A673 (cell line): Measurements from ENCODE around the gene ZKSCAN3. TPM values are rescaled to one million over a fixed set of nuclear protein-coding genes. Genes with fewer than 3 reads are reported as not detected.

Experiments used
- BruUV-seq: library from RNA; stranded (reverse); fragments of 400-500 nt; replicated peaks from 2 replicates; lab custom pipeline; 2021; lab: Mats Ljungman, UMichigan
- CTCF ChIA-PET: fragments of 300-600 bp; sonication (Branson Sonifier 250); formaldehyde crosslinking; loops from one replicate; lab custom pipeline; 2022; ENCODE audit warnings: antibody characterized with exemption; lab: Charles Lee
- POLR2A ChIA-PET: fragments of 300-600 bp; sonication (Branson Sonifier 250); formaldehyde crosslinking; loops from one replicate; lab custom pipeline; 2022; ENCODE audit warnings: antibody characterized with exemption; ENCODE audit not compliant: low non-redundant PET; lab: Charles Lee
- DNase-seq: peaks from one replicate; pipeline ENCODE4 v3.0.0-alpha.2; 2015; ENCODE audit warnings: low spot score
- H3K27ac ChIP-seq: fragments of 200-600 bp; sonication (generic); 2 replicates; pipeline ENCODE4 v1.5.1; 2016; ENCODE audit warnings: mixed run types, low read depth, mild to moderate bottlenecking, mixed read lengths, antibody characterized with exemption, low read length; ENCODE audit not compliant: poor library complexity, severe bottlenecking
- H3K27me3 ChIP-seq: fragments of 200-600 bp; sonication (generic); replicated peaks from 2 replicates; pipeline ENCODE4 v1.6.1; 2017; ENCODE audit warnings: mixed run types, low read depth, mild to moderate bottlenecking, mixed read lengths, antibody characterized with exemption, low read length; ENCODE audit not compliant: insufficient read depth, poor library complexity
- H3K36me3 ChIP-seq: fragments of 200-600 bp; sonication (generic); 2 replicates; pipeline ENCODE4 v1.6.1; 2016; ENCODE audit warnings: mixed run types, mild to moderate bottlenecking, mixed read lengths, antibody characterized with exemption, low read length; ENCODE audit not compliant: insufficient read depth, poor library complexity, severe bottlenecking
- H3K4me1 ChIP-seq: fragments of 200-600 bp; sonication (generic); 2 replicates; pipeline ENCODE4 v1.6.1; 2017; ENCODE audit warnings: mixed run types, mild to moderate bottlenecking, mixed read lengths, antibody characterized with exemption, low read length; ENCODE audit not compliant: insufficient read depth, poor library complexity, severe bottlenecking
- H3K4me3 ChIP-seq: fragments of 200-600 bp; sonication (generic); 2 replicates; pipeline ENCODE4 v1.5.1; 2016; ENCODE audit warnings: low read depth, mixed run types, mild to moderate bottlenecking, mixed read lengths, low read length; ENCODE audit not compliant: poor library complexity, severe bottlenecking
- H3K9me3 ChIP-seq: fragments of 200-600 bp; sonication (generic); 2 replicates; pipeline ENCODE4 v1.6.1; 2016; ENCODE audit warnings: mixed run types, low read depth, mild to moderate bottlenecking, mixed read lengths, antibody characterized with exemption, low read length; ENCODE audit not compliant: poor library complexity, severe bottlenecking
- CTCF ChIP-seq: fragments of 300-800, 200-600 bp; sonication (generic); conservative IDR thresholded peaks from 2 replicates; pipeline ENCODE4 v1.5.1; 2017; ENCODE audit warnings: low read depth, mild to moderate bottlenecking, antibody characterized with exemption, low read length, moderate library complexity, mixed read lengths
- EZH2 ChIP-seq: fragments of 200-600 bp; sonication (generic); IDR thresholded peaks from 2 replicates; pipeline ENCODE4 v1.6.1; 2017; ENCODE audit warnings: borderline replicate concordance, low read depth, mild to moderate bottlenecking, mixed read lengths, antibody characterized with exemption, low read length; ENCODE audit not compliant: poor library complexity, severe bottlenecking
- intact Hi-C: fragments of 100-400 bp; cut with micrococcal nuclease; formaldehyde crosslinking; loops from one replicate; pipeline ENCODE4 v1.10.0; 2022; ENCODE audit not compliant: unreplicated experiment
- total RNA-seq: library from RNA; stranded (reverse); gene quantifications from 2 replicates; pipeline ENCODE4 v1.2.3, GENCODE V29; 2021

The ZKSCAN3 gene
- total RNA-seq, 1 experiment from 2014 or later: 8.7 TPM

GRCh38 chr6:28408076-28408802 lies 58.5 kb downstream of the ZKSCAN3 start:
- no peak for DNase-seq
- no peaks in the 10 kb centered on the region for H3K36me3 ChIP-seq
- CTCF ChIA-PET: no interaction called here
- POLR2A ChIA-PET: no interaction called here
- no TSS peak for BruUV-seq
- no peaks in the 10 kb centered on the region for H3K4me1 ChIP-seq
- no peaks in the 10 kb centered on the region for H3K27me3 ChIP-seq
- H3K27ac ChIP-seq: no peak overlapping the region
- intact Hi-C loops: no loop called here
- H3K4me3 ChIP-seq: no peak overlapping the region
- TF ChIP-seq EZH2: no peak
- TF ChIP-seq CTCF: no peak
- H3K9me3 ChIP-seq: no peaks in the 10 kb centered on the region

GRCh38 chr6:28410767-28411166 lies 61.0 kb downstream of the ZKSCAN3 start:
- H3K27ac ChIP-seq: no peak overlapping the region
- intact Hi-C loops: no loop called here
- no peak for DNase-seq
- H3K27me3 ChIP-seq: no peaks in the 10 kb centered on the region
- H3K9me3 ChIP-seq: no peaks in the 10 kb centered on the region
- no peaks in the 10 kb centered on the region for H3K36me3 ChIP-seq
- ChIA-PET POLR2A (no interaction called here), CTCF (no interaction called here)
- no peak for TF ChIP-seq EZH2
- TF ChIP-seq CTCF: no peak
- H3K4me1 ChIP-seq: no peaks in the 10 kb centered on the region
- H3K4me3 ChIP-seq: no peak overlapping the region
- no TSS peak for BruUV-seq

GRCh38 chr6:28413681-28414080 lies 63.9 kb downstream of the ZKSCAN3 start:
- no TSS peak for BruUV-seq
- H3K36me3 ChIP-seq: no peaks in the 10 kb centered on the region
- H3K9me3 ChIP-seq: no peaks in the 10 kb centered on the region
- ChIA-PET CTCF (no interaction called here), POLR2A (no interaction called here)
- H3K27ac ChIP-seq: no peak overlapping the region
- TF ChIP-seq CTCF (no peak), EZH2 (no peak)
- no peak for DNase-seq
- H3K4me1 ChIP-seq: no peaks in the 10 kb centered on the region
- intact Hi-C loops: no loop called here
- H3K27me3 ChIP-seq: no peaks in the 10 kb centered on the region
- no peak overlapping the region for H3K4me3 ChIP-seq

Other genes with a start within 250 kb of the ZKSCAN3 start
- 8.0 and 9.0 TPM in 2 replicates for gene ZSCAN16, start 225.3 kb upstream of the ZKSCAN3 start, total RNA-seq
- gene ZKSCAN8, start 208.1 kb upstream of the ZKSCAN3 start, total RNA-seq: 29.4 and 29.8 TPM in 2 replicates
- 13.3 and 15.1 TPM in 2 replicates for gene ZSCAN9, start 124.7 kb upstream of the ZKSCAN3 start, total RNA-seq
- gene ZKSCAN4, start 97.7 kb upstream of the ZKSCAN3 start, total RNA-seq: 6.4 and 6.6 TPM in 2 replicates
- not detected in 2 replicates for gene NKAPL, start 90.7 kb upstream of the ZKSCAN3 start, total RNA-seq
- 15.1 and 19.9 TPM in 2 replicates for gene ZSCAN26, start 82.8 kb upstream of the ZKSCAN3 start, total RNA-seq
- 11.3 and 11.6 TPM in 2 replicates for gene PGBD1, start 68.4 kb upstream of the ZKSCAN3 start, total RNA-seq
- 3.5 and 4.3 TPM in 2 replicates for gene ZSCAN31, start 13.8 kb upstream of the ZKSCAN3 start, total RNA-seq
- gene ZSCAN12, start 49.8 kb downstream of the ZKSCAN3 start, total RNA-seq: 12.1 and 13.1 TPM in 2 replicates
- 5.4 and 8.3 TPM in 2 replicates for gene ZSCAN23, start 93.5 kb downstream of the ZKSCAN3 start, total RNA-seq
- gene GPX6, start 165.8 kb downstream of the ZKSCAN3 start, total RNA-seq: not detected in 2 replicates
- gene GPX5, start 175.9 kb downstream of the ZKSCAN3 start, total RNA-seq: not detected in 2 replicates